ENCODE results near the gene LTBP2. TPM values are rescaled to one million over a fixed set of nuclear protein-coding genes. Genes with fewer than 3 reads are reported as not detected.

Gene LTBP2
- total RNA-seq, 1 experiment from 2014 or later, result 17.4 TPM

GRCh38 chr14:74582910-74583581 lies 29.0 kb downstream of the LTBP2 start:
- POLR2A ChIA-PET (ENCODE audit: unreplicated experiment), result interaction anchor here (0.5 to 0.6 kb wide), 2 partner anchors 87 to 90 kb away, joined by 3 read pairs; partner anchors contain the start of genes ISCA2 and NPC2
- no TSS peak for BruUV-seq (replicated peaks)
- H2AFZ ChIP-seq (ENCODE audit: low read length), result no peak overlapping the region
- H3K79me2 ChIP-seq (ENCODE audit: low read length), result no peaks in the 10 kb centered on the region; the same call in 1 of the 2 replicates
- no peaks in the 10 kb centered on the region for H3K36me3 ChIP-seq (ENCODE audit: low read depth, low read length)
- peak; percentile 55 for DNase-seq
- H3F3A ChIP-seq (ENCODE audit: low read length, unreplicated experiment), result no peaks in the 10 kb centered on the region
- intact Hi-C loops (cut with micrococcal nuclease), result no loop called here
- CTCF ChIA-PET, result interaction anchor here (0.6 kb wide), 1 partner anchor 221 kb away, joined by 3 read pairs; no protein-coding TSS in a partner anchor
- H3K4me1 ChIP-seq (ENCODE audit: insufficient read depth, low read length), result peaks cover 46% of the 10 kb centered on the region
- H3K27me3 ChIP-seq (ENCODE audit: low read length), result no peaks in the 10 kb centered on the region
- no peak overlapping the region for H3K4me2 ChIP-seq (ENCODE audit: low read length)
- ATAC-seq, result peak; percentile 8
- TF ChIP-seq EZH2 (IDR thresholded peaks at IDR 0.05; ENCODE audit: low read length, unreplicated experiment) (no peak), CTCF (conservative IDR thresholded peaks at IDR 0.05; ENCODE audit: low read depth, low read length) (no peak), EZH2phosphoT487 (IDR thresholded peaks at IDR 0.05; ENCODE audit: borderline replicate concordance, low read length) (no peak)
- H3K9me2 ChIP-seq (replicated peaks; ENCODE audit: low read length), result no peaks in the 10 kb centered on the region
- no peak overlapping the region for H3K27ac ChIP-seq (ENCODE audit: low read length)
- no peaks in the 10 kb centered on the region for H4K20me1 ChIP-seq (ENCODE audit: low read length)
- no peaks in the 10 kb centered on the region for H3K9me3 ChIP-seq (ENCODE audit: low read length)
- H3K4me3 ChIP-seq (ENCODE audit: low read length), result no peak overlapping the region
- no peak overlapping the region for H3K9ac ChIP-seq (ENCODE audit: low read length)

GRCh38 chr14:74580275-74580672 lies 31.8 kb downstream of the LTBP2 start:
- no peak overlapping the region for H3K4me3 ChIP-seq (ENCODE audit: low read length)
- no peak for TF ChIP-seq EZH2phosphoT487 (IDR thresholded peaks at IDR 0.05; ENCODE audit: borderline replicate concordance, low read length)
- no peak for TF ChIP-seq EZH2 (IDR thresholded peaks at IDR 0.05; ENCODE audit: low read length, unreplicated experiment)
- no peak for TF ChIP-seq CTCF (conservative IDR thresholded peaks at IDR 0.05; ENCODE audit: low read depth, low read length)
- ChIA-PET POLR2A (ENCODE audit: unreplicated experiment) (no interaction called here), CTCF (no interaction called here)
- peak overlapping the region; percentile 35 for H3K9ac ChIP-seq (ENCODE audit: low read length)
- no peaks in the 10 kb centered on the region for H3K9me2 ChIP-seq (replicated peaks; ENCODE audit: low read length)
- no peaks in the 10 kb centered on the region for H3K9me3 ChIP-seq (ENCODE audit: low read length)
- DNase-seq (no peak), ATAC-seq (no peak)
- peak overlapping the region; percentile 66 for H2AFZ ChIP-seq (ENCODE audit: low read length)
- peaks cover 46% of the 10 kb centered on the region for H3K4me1 ChIP-seq (ENCODE audit: insufficient read depth, low read length)
- H4K20me1 ChIP-seq (ENCODE audit: low read length), result no peaks in the 10 kb centered on the region
- H3K27ac ChIP-seq (ENCODE audit: low read length), result peak overlapping the region; percentile 95
- intact Hi-C loops (cut with micrococcal nuclease), result loop anchor here (1.0 kb wide), 1 partner anchor 8 kb away; no protein-coding TSS in a partner anchor
- H3K27me3 ChIP-seq (ENCODE audit: low read length), result no peaks in the 10 kb centered on the region
- no peaks in the 10 kb centered on the region for H3F3A ChIP-seq (ENCODE audit: low read length, unreplicated experiment)
- no peaks in the 10 kb centered on the region for H3K36me3 ChIP-seq (ENCODE audit: low read depth, low read length)
- no peaks in the 10 kb centered on the region; the same call in 1 of the 2 replicates for H3K79me2 ChIP-seq (ENCODE audit: low read length)
- H3K4me2 ChIP-seq (ENCODE audit: low read length), result peak overlapping the region; percentile 46
- BruUV-seq (replicated peaks), result TSS peak; percentile 99
